K562 (cell line): ENCODE data around the gene PIGV. TPM values are rescaled to one million over a fixed set of nuclear protein-coding genes. Genes with fewer than 3 reads are reported as not detected.

ENCODE experiments used
- MAZ ChIP-seq, 2 experiments: fragments of 450-650 bp in 1 of 2; sonication (generic) in 1 of 2; formaldehyde crosslinking; IDR thresholded peaks in 1 of 2; conservative IDR thresholded peaks in 1 of 2; 2 replicates each; pipeline versions ENCODE4 v1.4.0 to v1.5.0; 2020; ENCODE audit warnings: mild to moderate bottlenecking in 1 of 2, missing genetic modification reagents in 1 of 2
- NCOA4 ChIP-seq: fragments of 450-650 bp; IDR thresholded peaks from 2 replicates; pipeline ENCODE4 v1.6.1; 2018; ENCODE audit warnings: mild to moderate bottlenecking; ENCODE audit not compliant: partially characterized antibody
- NRF1 ChIP-seq, 2 experiments: fragments of 450-650 bp; IDR thresholded peaks in 1 of 2; conservative IDR thresholded peaks in 1 of 2; 2 replicates each; pipeline ENCODE4 v1.6.1; 2014; ENCODE audit warnings: mild to moderate bottlenecking in 2 of 2
- POLR2AphosphoS5 ChIP-seq: IDR thresholded peaks from 2 replicates; pipeline ENCODE4 v1.6.1; 2011; ENCODE audit warnings: mild to moderate bottlenecking, low read depth, low read length, moderate library complexity; ENCODE audit not compliant: control insufficient read depth, insufficient read depth
- RCOR1 ChIP-seq, 2 experiments: IDR thresholded peaks; 2 replicates each; pipeline ENCODE4 v1.6.1; 2012; ENCODE audit warnings: low read depth in 2 of 2, low read length in 2 of 2, borderline replicate concordance in 1 of 2, improper control_type of control experiment in 1 of 2
- SAP30 ChIP-seq: fragments of 200-600 bp; sonication (generic); IDR thresholded peaks from 2 replicates; pipeline ENCODE4 v1.6.1; 2012; ENCODE audit warnings: borderline replicate concordance, low read depth, mild to moderate bottlenecking, moderate library complexity, low read length, control low read depth, inconsistent platforms; ENCODE audit not compliant: insufficient read depth, poor library complexity, severe bottlenecking
- SIN3A ChIP-seq, 2 experiments: fragments of 150-350 bp in 1 of 2; IDR thresholded peaks; 2 replicates each; pipeline ENCODE4 v1.6.1; 2011 to 2016; ENCODE audit warnings: borderline replicate concordance in 2 of 2, low read depth in 2 of 2, low read length in 2 of 2, mild to moderate bottlenecking in 2 of 2, moderate library complexity in 2 of 2; ENCODE audit not compliant: control insufficient read depth in 1 of 2
- SMAD4 ChIP-seq: fragments of 250-450 bp; sonication (Bioruptor Pico); conservative IDR thresholded peaks from 2 replicates; pipeline ENCODE4 v1.8.0; 2021; ENCODE audit warnings: inconsistent platforms, mild to moderate bottlenecking, moderate library complexity
- SMARCB1 ChIP-seq: IDR thresholded peaks from 2 replicates; pipeline ENCODE4 v1.6.1; 2011; ENCODE audit warnings: improper control_type of control experiment, low read depth; ENCODE audit not compliant: insufficient read length
- SP2 ChIP-seq: IDR thresholded peaks from 2 replicates; pipeline ENCODE4 v1.6.1; 2011; ENCODE audit warnings: mild to moderate bottlenecking, low read depth, low read length, moderate library complexity; ENCODE audit not compliant: poor library complexity, severe bottlenecking; ENCODE audit errors: extremely low read depth
- TAF1 ChIP-seq: IDR thresholded peaks from 2 replicates; pipeline ENCODE4 v1.6.1; 2011; ENCODE audit warnings: mild to moderate bottlenecking, low read length, moderate library complexity; ENCODE audit not compliant: insufficient read depth, control insufficient read depth, severe bottlenecking; ENCODE audit errors: extremely low read depth
- TFAP4 ChIP-seq: sonication (generic); formaldehyde crosslinking; IDR thresholded peaks from 2 replicates; pipeline ENCODE4 v1.8.0; 2022; ENCODE audit warnings: missing genetic modification reagents, mild to moderate bottlenecking, moderate library complexity, borderline replicate concordance
- THRB ChIP-seq: fragments of 450-650 bp; formaldehyde crosslinking; conservative IDR thresholded peaks from 2 replicates; pipeline ENCODE4 v1.4.0; 2022; ENCODE audit warnings: mild to moderate bottlenecking, missing genetic modification characterization
- UBTF ChIP-seq, 2 experiments: IDR thresholded peaks; 2 replicates each; pipeline ENCODE4 v1.6.1; 2012; ENCODE audit warnings: improper control_type of control experiment in 2 of 2, low read depth in 2 of 2, low read length in 2 of 2, borderline replicate concordance in 1 of 2
- VEZF1 ChIP-seq: fragments of 200-800 bp; sonication (Bioruptor generic); IDR thresholded peaks from 2 replicates; pipeline ENCODE4 v1.6.1; 2017; ENCODE audit warnings: missing genetic modification characterization, missing compliant biosample characterization
- ZBTB7A ChIP-seq: IDR thresholded peaks from 2 replicates; pipeline ENCODE4 v1.6.1; 2011; ENCODE audit warnings: low read depth, mild to moderate bottlenecking, low read length, moderate library complexity, borderline replicate concordance; ENCODE audit not compliant: control insufficient read depth
- ZNF766 ChIP-seq: fragments of 200-800 bp; sonication (Bioruptor generic); conservative IDR thresholded peaks from 2 replicates; pipeline ENCODE4 v1.6.1; 2016; ENCODE audit warnings: missing genetic modification characterization, missing compliant biosample characterization
- polyA plus RNA-seq, 8 experiments: library from polyadenylated mRNA; depleted of rRNA in 4 of 8; stranded (reverse) in 5 of 8; unstranded in 3 of 8; fragments of >200 nt; fragmentation: Nextera tagmentation in 2 of 8; fragmentation: Illumina TruSeq in 1 of 8; extraction: Ambion mirVana in 2 of 8; extraction: Trizol in 1 of 8; gene quantifications; 2 replicates each; pipeline versions ENCODE4 v1.2.1 to v1.2.3, GENCODE V29; 2011 to 2014; ENCODE audit warnings: inconsistent platforms in 1 of 8, missing spikeins in 1 of 8
- total RNA-seq, 7 experiments: library from RNA; depleted of rRNA in 6 of 7; stranded (reverse); fragments of >200 nt in 6 of 7; fragmentation: Illumina TruSeq in 2 of 7; extraction: Trizol in 2 of 7; gene quantifications; 2 replicates each; pipeline versions ENCODE4 v1.2.1 to v1.2.3, GENCODE V29; 2011 to 2021; ENCODE audit warnings: low replicate concordance in 1 of 7

PIGV gene
- total and polyA plus RNA-seq, 9 of the 15 experiments (the other 6 are each of a cell fraction or from before 2014, with no cell fraction given) = 8.4 to 21.8 (median 11.7) TPM

- TF ChIP-seq POLR2AphosphoS5 (peak; percentile 39; the same call in 1 of the 2 replicates), VEZF1 (CRISPR knock-in tag) (peak; percentile 72), SP2 (peak; percentile 1), NRF1 (conservative IDR thresholded peaks at IDR 0.05 in 1 of 2, IDR thresholded peaks at IDR 0.05 in 1 of 2) (no peak), SAP30 (peak; percentile 41), RCOR1 (IDR thresholded peaks at IDR 0.05; ENCODE audit: borderline replicate concordance in 1 of 2, low read depth in 2 of 2, low read length in 2 of 2) (0 out of 4 replicates have a peak, but pooled peaks of 1 of the 2 experiments have one; percentile 26), NCOA4 (no peak), ZNF766 (CRISPR knock-in tag) (peak; percentile 89), UBTF (IDR thresholded peaks at IDR 0.05; ENCODE audit: borderline replicate concordance in 1 of 2, low read depth in 2 of 2, low read length in 2 of 2) (peak in 1 of 2 experiments; percentile 72; a peak in 2 of 4 replicates), SMARCB1 (no peak), TFAP4 (peak; percentile 16; the same call in 1 of the 2 replicates), SIN3A (IDR thresholded peaks at IDR 0.05; ENCODE audit: borderline replicate concordance in 2 of 2, control insufficient read depth in 1 of 2, low read depth in 2 of 2, low read length in 2 of 2) (peak in 1 of 2 experiments; percentile 31; a peak in 1 of 4 replicates), MAZ (CRISPR knock-in tag; conservative IDR thresholded peaks at IDR 0.05 in 1 of 2, IDR thresholded peaks at IDR 0.05 in 1 of 2) (peak in 1 of 2 experiments; percentile 60; a peak in 1 of 4 replicates), THRB (no peak), ZBTB7A (peak; percentile 77; the same call in 1 of the 2 replicates), SMAD4 (peak; percentile 82), TAF1 (peak; percentile 33)
These were observed 38.7 kb downstream of the PIGV start, which contains the start of gene ZDHHC18 (continued) for GRCh38 chr1:26826261-26827105.
